Measurements from ENCODE around the gene TBC1D8.

DNA sequence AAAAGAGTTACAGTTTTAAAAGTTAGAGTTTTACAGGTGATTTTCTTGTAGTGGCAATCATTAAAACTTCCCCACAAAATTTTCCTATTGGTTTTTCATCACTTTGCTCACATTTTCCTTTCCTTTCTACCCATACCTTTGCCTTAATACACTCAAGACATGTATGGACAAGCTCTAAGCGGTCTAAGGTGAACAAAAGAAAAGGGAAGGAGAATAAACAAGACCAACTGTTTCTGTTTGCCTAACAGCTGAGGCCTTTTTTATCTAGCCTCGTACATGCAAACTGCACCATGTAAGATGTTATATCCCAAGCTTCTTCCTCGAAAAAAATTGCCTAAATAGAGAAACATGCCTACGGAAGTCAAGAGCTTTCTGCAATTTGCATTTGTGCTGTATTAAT, 33.9 kb upstream of the TBC1D8 start:
- TF ChIP-seq TAF1 (IDR thresholded peaks at IDR 0.05; ENCODE audit: control insufficient read depth, extremely low read depth, insufficient read depth, low read length, severe bottlenecking) (no peak), ZSCAN29 (IDR thresholded peaks at IDR 0.05) (no peak), DPF2 (IDR thresholded peaks at IDR 0.05) (no peak), ZNF184 (CRISPR knock-in tag; IDR thresholded peaks at IDR 0.05) (no peak), POLR2A (conservative IDR thresholded peaks at IDR 0.05) (no peak), KHSRP (IDR thresholded peaks at IDR 0.05) (no peak), CBFB (CRISPR knock-in tag; IDR thresholded peaks at IDR 0.05) (no peak), GTF3C2 (IDR thresholded peaks at IDR 0.05; ENCODE audit: borderline replicate concordance, extremely low read depth, insufficient read length) (no peak), USF1 (CRISPR knock-in tag; IDR thresholded peaks at IDR 0.05) (no peak), CTCF (IDR thresholded peaks at IDR 0.05 in 2 of 3, conservative IDR thresholded peaks at IDR 0.05 in 1 of 3; ENCODE audit: insufficient read depth in 2 of 3, low read depth in 1 of 3, low read length in 3 of 3) (no peak), JUN (IDR thresholded peaks at IDR 0.05; ENCODE audit: borderline replicate concordance, low read depth, low read length) (no peak), JUN (CRISPR knock-in tag; IDR thresholded peaks at IDR 0.05; ENCODE audit: borderline replicate concordance) (no peak), XRCC4 (IDR thresholded peaks at IDR 0.05; ENCODE audit: extremely low read depth, insufficient read depth, insufficient read length) (no peak), YY1 (IDR thresholded peaks at IDR 0.05; ENCODE audit: borderline replicate concordance in 1 of 3, control insufficient read depth in 1 of 3, extremely low read depth in 1 of 3, insufficient read depth in 3 of 3, insufficient read length in 1 of 3, insufficient replicate concordance in 2 of 3, low read depth in 1 of 3, low read length in 2 of 3) (no peak)
- TF ChIP-seq, protein P1, sequence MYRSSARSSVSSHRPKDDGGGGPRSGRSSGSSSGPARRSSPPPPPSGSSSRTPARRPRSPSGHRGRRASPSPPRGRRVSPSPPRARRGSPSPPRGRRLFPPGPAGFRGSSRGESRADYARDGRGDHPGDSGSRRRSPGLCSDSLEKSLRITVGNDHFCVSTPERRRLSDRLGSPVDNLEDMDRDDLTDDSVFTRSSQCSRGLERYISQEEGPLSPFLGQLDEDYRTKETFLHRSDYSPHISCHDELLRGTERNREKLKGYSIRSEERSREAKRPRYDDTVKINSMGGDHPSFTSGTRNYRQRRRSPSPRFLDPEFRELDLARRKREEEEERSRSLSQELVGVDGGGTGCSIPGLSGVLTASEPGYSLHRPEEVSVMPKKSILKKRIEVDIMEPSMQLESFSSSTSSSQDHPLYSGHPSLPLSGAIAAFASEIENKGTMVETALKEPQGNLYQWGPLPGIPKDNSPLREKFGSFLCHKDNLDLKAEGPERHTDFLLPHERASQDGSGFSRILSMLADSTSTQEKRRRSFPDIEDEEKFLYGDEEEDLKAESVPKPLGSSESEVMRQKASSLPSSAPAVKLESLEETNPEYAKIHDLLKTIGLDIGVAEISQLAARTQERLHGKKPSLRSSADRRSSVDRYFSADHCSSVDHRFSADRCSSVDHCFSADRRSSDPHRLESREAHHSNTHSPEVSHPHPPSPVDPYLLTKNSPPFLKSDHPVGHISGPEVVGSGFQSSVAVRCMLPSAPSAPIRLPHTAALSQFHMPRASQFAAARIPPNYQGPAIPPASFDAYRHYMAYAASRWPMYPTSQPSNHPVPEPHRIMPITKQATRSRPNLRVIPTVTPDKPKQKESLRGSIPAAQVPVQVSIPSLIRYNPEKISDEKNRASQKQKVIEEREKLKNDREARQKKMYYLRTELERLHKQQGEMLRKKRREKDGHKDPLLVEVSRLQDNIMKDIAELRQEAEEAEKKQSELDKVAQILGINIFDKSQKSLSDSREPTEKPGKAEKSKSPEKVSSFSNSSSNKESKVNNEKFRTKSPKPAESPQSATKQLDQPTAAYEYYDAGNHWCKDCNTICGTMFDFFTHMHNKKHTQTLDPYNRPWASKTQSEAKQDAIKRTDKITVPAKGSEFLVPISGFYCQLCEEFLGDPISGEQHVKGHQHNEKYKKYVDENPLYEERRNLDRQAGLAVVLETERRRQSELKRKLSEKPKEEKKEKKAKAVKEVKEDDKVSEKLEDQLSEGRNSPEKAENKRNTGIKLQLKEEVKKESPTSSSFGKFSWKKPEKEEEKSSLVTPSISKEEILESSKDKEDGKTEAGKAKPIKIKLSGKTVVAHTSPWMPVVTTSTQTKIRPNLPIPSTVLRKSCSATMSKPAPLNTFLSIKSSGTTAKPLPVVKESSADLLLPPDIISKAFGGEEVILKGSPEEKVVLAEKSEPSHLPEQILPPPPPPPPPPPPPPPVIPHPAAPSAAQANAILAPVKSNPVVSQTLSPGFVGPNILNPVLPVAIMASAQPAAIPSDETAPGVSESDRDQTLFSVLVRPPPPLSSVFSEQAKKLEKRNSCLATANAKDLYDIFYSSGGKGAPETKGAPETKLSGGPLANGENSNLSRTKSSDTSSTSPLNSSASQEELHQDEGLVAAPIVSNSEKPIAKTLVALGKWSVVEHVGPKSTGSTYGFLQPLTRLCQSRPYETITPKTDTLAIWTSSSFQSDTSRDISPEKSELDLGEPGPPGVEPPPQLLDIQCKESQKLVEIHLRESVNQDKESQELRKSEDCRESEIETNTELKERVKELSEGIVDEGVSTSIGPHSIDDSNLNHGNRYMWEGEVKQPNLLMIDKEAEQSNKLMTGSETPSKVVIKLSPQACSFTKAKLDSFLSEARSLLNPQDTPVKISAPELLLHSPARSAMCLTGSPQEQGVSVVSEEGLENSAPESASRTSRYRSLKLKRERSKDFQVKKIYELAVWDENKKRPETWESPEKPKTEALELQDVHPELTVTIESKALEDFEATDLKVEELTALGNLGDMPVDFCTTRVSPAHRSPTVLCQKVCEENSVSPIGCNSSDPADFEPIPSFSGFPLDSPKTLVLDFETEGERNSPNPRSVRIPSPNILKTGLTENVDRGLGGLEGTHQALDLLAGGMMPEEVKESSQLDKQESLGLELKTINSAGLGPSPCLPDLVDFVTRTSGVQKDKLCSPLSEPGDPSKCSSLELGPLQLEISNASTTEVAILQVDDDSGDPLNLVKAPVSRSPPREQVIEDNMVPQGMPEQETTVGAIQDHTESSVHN (IDR thresholded peaks at IDR 0.05; ENCODE audit: borderline replicate concordance in 1 of 2, low read depth in 1 of 2): no peak

Measured in K562 (cell line).